NCI-H748 (cell line): ENCODE measurements around the gene BCAS4.
"Not testable (repeated sequence)": the region's sequence is repeated elsewhere in the genome, so short reads cannot be mapped to it uniquely, and the experiment has no call there.

Experiments
- DNase-seq: peaks from one replicate; lab custom pipeline; 2025; ENCODE audit not compliant: unreplicated experiment; lab: John Stamatoyannopoulos, UW

The BCAS4 gene

GRCh38 chr20:50794846-50795634 is at the start of gene BCAS4:
BCAS4 (plus strand) TSS chr20:50795061; CDS start chr20:50795084, 23 bp downstream.
- DNase-seq = peak; percentile 79

- DNase-seq = no peak
These were observed 49.2 kb upstream of the BCAS4 start for GRCh38 chr20:50745634-50746137.

GRCh38 chr20:50746138-50746940 is 48.5 kb upstream of the BCAS4 start:
- peak; percentile 10 for DNase-seq

GRCh38 chr20:50747275-50747674 is 47.6 kb upstream of the BCAS4 start:
- DNase-seq = no peak

- DNase-seq = no peak
These were observed 44.7 kb upstream of the BCAS4 start for GRCh38 chr20:50750145-50750671.

- DNase-seq = no peak
These were observed 41.7 kb upstream of the BCAS4 start for GRCh38 chr20:50753152-50753551.

GRCh38 chr20:50754420-50754819 is 40.4 kb upstream of the BCAS4 start:
- no peak for DNase-seq

- no peak for DNase-seq
These were observed 38.4 kb upstream of the BCAS4 start for GRCh38 chr20:50756447-50756846.

GRCh38 chr20:50758469-50758868 is 36.4 kb upstream of the BCAS4 start:
- DNase-seq = no peak

GRCh38 chr20:50758992-50759391 is 35.9 kb upstream of the BCAS4 start:
- DNase-seq = no peak

GRCh38 chr20:50759678-50760077 is 35.2 kb upstream of the BCAS4 start:
- DNase-seq = no peak

GRCh38 chr20:50762045-50762422 is 32.8 kb upstream of the BCAS4 start:
- DNase-seq = no peak

- no peak for DNase-seq
These were observed 32.2 kb upstream of the BCAS4 start for GRCh38 chr20:50762435-50763220.

GRCh38 chr20:50763550-50764458 is 31.1 kb upstream of the BCAS4 start:
- not testable (repeated sequence) for DNase-seq

GRCh38 chr20:50765251-50765650 is 29.6 kb upstream of the BCAS4 start:
- DNase-seq = not testable (repeated sequence)

- no peak for DNase-seq
These were observed 29.2 kb upstream of the BCAS4 start for GRCh38 chr20:50765674-50766073.

- DNase-seq = not testable (repeated sequence)
These were observed 27.7 kb upstream of the BCAS4 start for GRCh38 chr20:50766955-50767809.

GRCh38 chr20:50768991-50769390 is 25.9 kb upstream of the BCAS4 start:
- DNase-seq = not testable (repeated sequence)

GRCh38 chr20:50769551-50770085 is 25.2 kb upstream of the BCAS4 start:
- not testable (repeated sequence) for DNase-seq
